HEK293 (cell line): Measurements from ENCODE around the gene MARCHF3.

Experiments
- CTCF ChIA-PET: fragments of 350-600 bp; formaldehyde crosslinking; extraction: SDS; loops from one replicate; lab custom pipeline; 2021; ENCODE audit warnings: antibody characterized with exemption; lab: Yijun Ruan, JAX
- POLR2A ChIA-PET: fragments of 300-600 bp; formaldehyde crosslinking; extraction: SDS; loops from one replicate; lab custom pipeline; 2020; ENCODE audit warnings: antibody characterized with exemption, inconsistent platforms; lab: Yijun Ruan, JAX
- H3K27ac ChIP-seq: fragments of 200-500 bp; sonication (Bioruptor generic); 2 replicates; pipeline ENCODE4 v1.5.1; 2014; ENCODE audit warnings: low read depth, low read length, control low read depth, inconsistent platforms; ENCODE audit errors: extremely low read depth
- H3K36me3 ChIP-seq, 2 experiments: fragments of 200-500 bp in 1 of 2; sonication (Bioruptor generic) in 1 of 2; 1 replicate in 1 of 2; 2 replicates in 1 of 2; pipeline ENCODE4 v1.5.1; 2014 to 2017; ENCODE audit warnings: inconsistent platforms in 2 of 2, low read length in 2 of 2; ENCODE audit not compliant: control insufficient read depth in 2 of 2, insufficient read depth in 1 of 2
- H3K4me1 ChIP-seq: fragments of 200-500 bp; sonication (Bioruptor generic); 2 replicates; pipeline ENCODE4 v1.5.1; 2014; ENCODE audit warnings: mild to moderate bottlenecking, low read length, inconsistent platforms; ENCODE audit not compliant: control insufficient read depth, insufficient read depth
- H3K4me3 ChIP-seq: 2 replicates; pipeline ENCODE4 v1.5.1; 2011; ENCODE audit warnings: low read depth, mild to moderate bottlenecking, control low read depth, low read length, moderate library complexity
- H3K9me3 ChIP-seq: fragments of 200-500 bp; sonication (Bioruptor generic); 2 replicates; pipeline ENCODE4 v1.5.1; 2014; ENCODE audit warnings: low read depth, low read length, inconsistent platforms; ENCODE audit not compliant: control insufficient read depth, insufficient read depth
- FEZF1 ChIP-seq: fragments of 450-650 bp; formaldehyde crosslinking; IDR thresholded peaks from 2 replicates; pipeline ENCODE4 v1.5.1; 2016; ENCODE audit warnings: missing biosample characterization, missing genetic modification characterization
- HOXA7 ChIP-seq: sonication (generic); formaldehyde crosslinking; IDR thresholded peaks from 2 replicates; pipeline ENCODE4 v1.8.1; 2022; ENCODE audit warnings: missing genetic modification reagents, borderline replicate concordance
- MEIS1 ChIP-seq: sonication (generic); formaldehyde crosslinking; IDR thresholded peaks from 2 replicates; pipeline ENCODE4 v1.8.1; 2022; ENCODE audit warnings: missing genetic modification reagents, mild to moderate bottlenecking, borderline replicate concordance
- PATZ1 ChIP-seq: fragments of 450-650 bp; formaldehyde crosslinking; IDR thresholded peaks from 2 replicates; pipeline ENCODE4 v1.5.1; 2016; ENCODE audit warnings: missing biosample characterization, missing genetic modification characterization
- PRDM10 ChIP-seq: fragments of 450-650 bp; formaldehyde crosslinking; IDR thresholded peaks from 2 replicates; pipeline ENCODE4 v1.5.1; 2016; ENCODE audit warnings: missing biosample characterization, missing genetic modification characterization
- SP7 ChIP-seq: fragments of 450-650 bp; formaldehyde crosslinking; IDR thresholded peaks from 2 replicates; pipeline ENCODE4 v1.5.1; 2016; ENCODE audit warnings: missing biosample characterization, missing genetic modification characterization
- ZBTB10 ChIP-seq: fragments of 450-650 bp; formaldehyde crosslinking; IDR thresholded peaks from 2 replicates; pipeline ENCODE4 v1.5.1; 2016; ENCODE audit warnings: missing biosample characterization, missing genetic modification characterization
- ZBTB8A ChIP-seq: fragments of 450-650 bp; formaldehyde crosslinking; IDR thresholded peaks from 2 replicates; pipeline ENCODE4 v1.5.1; 2016; ENCODE audit warnings: missing biosample characterization, missing genetic modification characterization
- ZNF174 ChIP-seq: fragments of 450-650 bp; formaldehyde crosslinking; IDR thresholded peaks from 2 replicates; pipeline ENCODE4 v1.5.0; 2017; ENCODE audit warnings: missing biosample characterization, mild to moderate bottlenecking, missing genetic modification characterization
- ZNF248 ChIP-seq: fragments of 450-650 bp; formaldehyde crosslinking; IDR thresholded peaks from 2 replicates; pipeline ENCODE4 v1.5.1; 2017; ENCODE audit warnings: missing biosample characterization, missing genetic modification characterization
- ZNF335 ChIP-seq: fragments of 450-650 bp; formaldehyde crosslinking; conservative IDR thresholded peaks from 2 replicates; pipeline ENCODE4 v1.5.1; 2016; ENCODE audit warnings: missing biosample characterization, missing genetic modification characterization
- ZNF354C ChIP-seq: fragments of 450-650 bp; formaldehyde crosslinking; IDR thresholded peaks from 2 replicates; pipeline ENCODE4 v1.5.1; 2016; ENCODE audit warnings: missing biosample characterization, missing genetic modification characterization, low read depth, borderline replicate concordance
- ZNF391 ChIP-seq: fragments of 450-650 bp; formaldehyde crosslinking; IDR thresholded peaks from 2 replicates; pipeline ENCODE4 v1.5.1; 2016; ENCODE audit warnings: low read depth, missing biosample characterization, missing genetic modification characterization, borderline replicate concordance
- ZNF473 ChIP-seq: fragments of 450-650 bp; formaldehyde crosslinking; IDR thresholded peaks from 2 replicates; pipeline ENCODE4 v1.5.1; 2017; ENCODE audit warnings: missing biosample characterization, missing genetic modification characterization
- ZNF514 ChIP-seq: fragments of 450-650 bp; formaldehyde crosslinking; IDR thresholded peaks from 2 replicates; pipeline ENCODE4 v1.5.1; 2016; ENCODE audit warnings: missing biosample characterization, missing genetic modification characterization
- ZNF561 ChIP-seq: fragments of 450-650 bp; IDR thresholded peaks from 2 replicates; pipeline ENCODE4 v1.5.1; 2018; ENCODE audit warnings: missing biosample characterization, missing genetic modification characterization, borderline replicate concordance
- ZNF596 ChIP-seq: fragments of 450-650 bp; IDR thresholded peaks from 2 replicates; pipeline ENCODE4 v1.5.0; 2018; ENCODE audit warnings: missing biosample characterization, mild to moderate bottlenecking, missing genetic modification characterization, moderate library complexity
- ZNF610 ChIP-seq: fragments of 450-650 bp; formaldehyde crosslinking; IDR thresholded peaks from 2 replicates; pipeline ENCODE4 v1.5.1; 2016; ENCODE audit warnings: missing biosample characterization, missing genetic modification characterization, borderline replicate concordance
- ZNF623 ChIP-seq: fragments of 450-650 bp; formaldehyde crosslinking; IDR thresholded peaks from 2 replicates; pipeline ENCODE4 v1.5.1; 2016; ENCODE audit warnings: missing biosample characterization, missing genetic modification characterization
- ZNF624 ChIP-seq: fragments of 450-650 bp; formaldehyde crosslinking; IDR thresholded peaks from 2 replicates; pipeline ENCODE4 v1.5.1; 2017; ENCODE audit warnings: missing biosample characterization, missing genetic modification characterization
- ZNF830 ChIP-seq: fragments of 450-650 bp; IDR thresholded peaks from 2 replicates; pipeline ENCODE4 v1.5.0; 2018; ENCODE audit warnings: missing biosample characterization, missing genetic modification characterization, low read depth, mild to moderate bottlenecking, moderate library complexity
- ZNF837 ChIP-seq: fragments of 450-650 bp; formaldehyde crosslinking; IDR thresholded peaks from 2 replicates; pipeline ENCODE4 v1.5.1; 2016; ENCODE audit warnings: missing biosample characterization, missing genetic modification characterization
- ZSCAN23 ChIP-seq: fragments of 450-650 bp; formaldehyde crosslinking; IDR thresholded peaks from 2 replicates; pipeline ENCODE4 v1.5.1; 2016; ENCODE audit warnings: missing biosample characterization, missing genetic modification characterization
- TF ChIP-seq, protein P1 (sequence below): fragments of 450-650 bp; formaldehyde crosslinking; IDR thresholded peaks from 2 replicates; pipeline ENCODE4 v1.5.1; 2016; ENCODE audit warnings: missing biosample characterization, missing genetic modification characterization
- TF ChIP-seq, protein P2 (sequence below): fragments of 450-650 bp; formaldehyde crosslinking; IDR thresholded peaks from 2 replicates; pipeline ENCODE4 v1.5.1; 2017; ENCODE audit warnings: missing biosample characterization, missing genetic modification characterization
- TF ChIP-seq, protein P3 (sequence below): sonication (generic); formaldehyde crosslinking; IDR thresholded peaks from 2 replicates; pipeline ENCODE4 v1.8.1; 2022; ENCODE audit warnings: mild to moderate bottlenecking, moderate library complexity, missing genetic modification reagents

MARCHF3 gene

DNA sequence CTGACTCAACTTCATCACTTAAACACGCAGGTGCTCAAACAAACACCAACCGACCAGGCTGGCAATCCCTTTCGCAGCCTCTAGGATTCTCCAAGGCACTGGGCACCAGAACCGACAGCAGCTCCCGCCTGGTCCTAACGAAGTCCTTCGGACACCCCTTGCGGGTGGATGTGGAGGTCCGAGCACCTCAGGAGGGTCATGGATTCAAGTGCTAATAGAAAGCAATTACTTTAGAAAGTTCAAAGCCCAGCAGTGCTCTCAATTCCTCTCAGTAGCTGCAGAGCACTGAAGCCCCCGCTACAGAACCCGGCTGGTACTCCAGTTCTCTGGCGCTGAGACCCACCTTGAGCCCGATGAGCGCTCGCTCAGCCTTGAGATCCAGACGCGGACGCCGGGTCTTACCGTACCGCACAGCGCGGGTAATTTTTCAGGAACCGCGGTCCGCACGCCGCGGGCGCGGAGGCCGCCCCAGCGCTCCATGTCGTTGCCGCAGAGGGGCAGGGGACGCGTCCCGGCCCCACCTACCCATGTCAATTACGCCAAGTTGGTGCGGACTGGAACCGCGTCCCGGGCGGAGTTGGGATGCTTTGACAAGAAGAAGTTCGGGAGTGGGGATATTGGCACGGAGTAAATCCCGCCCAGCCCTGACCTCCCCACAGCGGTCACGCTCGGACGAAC is 638 bp downstream of the MARCHF3 start:
- Histone ChIP-seq H3K36me3 (no peaks in the 10 kb centered on the region), H3K9me3 (no peaks in the 10 kb centered on the region), H3K27ac (peak overlapping the region; percentile 78)
- TF ChIP-seq, protein P1, sequence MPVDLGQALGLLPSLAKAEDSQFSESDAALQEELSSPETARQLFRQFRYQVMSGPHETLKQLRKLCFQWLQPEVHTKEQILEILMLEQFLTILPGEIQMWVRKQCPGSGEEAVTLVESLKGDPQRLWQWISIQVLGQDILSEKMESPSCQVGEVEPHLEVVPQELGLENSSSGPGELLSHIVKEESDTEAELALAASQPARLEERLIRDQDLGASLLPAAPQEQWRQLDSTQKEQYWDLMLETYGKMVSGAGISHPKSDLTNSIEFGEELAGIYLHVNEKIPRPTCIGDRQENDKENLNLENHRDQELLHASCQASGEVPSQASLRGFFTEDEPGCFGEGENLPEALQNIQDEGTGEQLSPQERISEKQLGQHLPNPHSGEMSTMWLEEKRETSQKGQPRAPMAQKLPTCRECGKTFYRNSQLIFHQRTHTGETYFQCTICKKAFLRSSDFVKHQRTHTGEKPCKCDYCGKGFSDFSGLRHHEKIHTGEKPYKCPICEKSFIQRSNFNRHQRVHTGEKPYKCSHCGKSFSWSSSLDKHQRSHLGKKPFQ (tag by site-specific recombination): no peak
- TF ChIP-seq ZNF391 (tag by site-specific recombination) (no peak), ZNF623 (tag by site-specific recombination) (no peak), ZSCAN23 (no peak), PRDM10 (tag by site-specific recombination) (no peak), ZNF624 (tag by site-specific recombination) (no peak), ZNF473 (no peak), ZNF514 (no peak), ZNF596 (no peak), ZNF837 (no peak), MEIS1 (CRISPR knock-in tag) (no peak), ZNF830 (no peak), ZNF174 (tag by site-specific recombination) (no peak), FEZF1 (tag by site-specific recombination) (no peak), ZNF248 (tag by site-specific recombination) (no peak), ZBTB8A (tag by site-specific recombination) (peak; percentile 32; the same call in 1 of the 2 replicates), ZNF335 (peak; percentile 80), PATZ1 (tag by site-specific recombination) (peak; percentile 55), ZBTB10 (no peak), ZNF610 (tag by site-specific recombination) (no peak), HOXA7 (CRISPR knock-in tag) (no peak), ZNF561 (tag by site-specific recombination) (0 out of 2 replicates have a peak, but pooled peaks have one; percentile 40), SP7 (tag by site-specific recombination) (no peak), ZNF354C (no peak)
- TF ChIP-seq, protein P2, sequence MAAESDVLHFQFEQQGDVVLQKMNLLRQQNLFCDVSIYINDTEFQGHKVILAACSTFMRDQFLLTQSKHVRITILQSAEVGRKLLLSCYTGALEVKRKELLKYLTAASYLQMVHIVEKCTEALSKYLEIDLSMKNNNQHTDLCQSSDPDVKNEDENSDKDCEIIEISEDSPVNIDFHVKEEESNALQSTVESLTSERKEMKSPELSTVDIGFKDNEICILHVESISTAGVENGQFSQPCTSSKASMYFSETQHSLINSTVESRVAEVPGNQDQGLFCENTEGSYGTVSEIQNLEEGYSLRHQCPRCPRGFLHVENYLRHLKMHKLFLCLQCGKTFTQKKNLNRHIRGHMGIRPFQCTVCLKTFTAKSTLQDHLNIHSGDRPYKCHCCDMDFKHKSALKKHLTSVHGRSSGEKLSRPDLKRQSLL (tag by site-specific recombination): peak; percentile 71; the same call in 1 of the 2 replicates
- TF ChIP-seq, protein P3, sequence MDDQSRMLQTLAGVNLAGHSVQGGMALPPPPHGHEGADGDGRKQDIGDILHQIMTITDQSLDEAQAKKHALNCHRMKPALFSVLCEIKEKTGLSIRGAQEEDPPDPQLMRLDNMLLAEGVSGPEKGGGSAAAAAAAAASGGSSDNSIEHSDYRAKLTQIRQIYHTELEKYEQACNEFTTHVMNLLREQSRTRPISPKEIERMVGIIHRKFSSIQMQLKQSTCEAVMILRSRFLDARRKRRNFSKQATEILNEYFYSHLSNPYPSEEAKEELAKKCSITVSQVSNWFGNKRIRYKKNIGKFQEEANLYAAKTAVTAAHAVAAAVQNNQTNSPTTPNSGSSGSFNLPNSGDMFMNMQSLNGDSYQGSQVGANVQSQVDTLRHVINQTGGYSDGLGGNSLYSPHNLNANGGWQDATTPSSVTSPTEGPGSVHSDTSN (CRISPR knock-in tag): no peak

More for the DNA sequence above, 638 bp downstream of the MARCHF3 start:
- ChIA-PET POLR2A (no interaction called here), CTCF (interaction anchor here (0.7 kb wide), 1 partner anchor 10 kb away, joined by 3 read pairs; no protein-coding TSS in a partner anchor)
- Histone ChIP-seq H3K4me1 (peaks cover 19% of the 10 kb centered on the region), H3K4me3 (peak overlapping the region; percentile 70)
